Loucy (cell line): ENCODE data around the gene PCDHGA2.
"Not testable (repeated sequence)": the region's sequence is repeated elsewhere in the genome, so short reads cannot be mapped to it uniquely, and the experiment has no call there.

ENCODE experiments used
- H2AFZ ChIP-seq: fragments of 200-600 bp; sonication (generic); 2 replicates; pipeline ENCODE4 v1.6.0; 2016; ENCODE audit warnings: antibody characterized with exemption, mild to moderate bottlenecking, low read length, moderate library complexity
- H3F3A ChIP-seq: fragments of 200-600 bp; 2 replicates; pipeline ENCODE4 v1.6.0; 2016; ENCODE audit warnings: antibody characterized with exemption, low read depth, mild to moderate bottlenecking
- H3K27me3 ChIP-seq: fragments of 200-600 bp; sonication (generic); 2 replicates; pipeline ENCODE4 v1.6.1; 2014; ENCODE audit warnings: low read length, mild to moderate bottlenecking; ENCODE audit not compliant: insufficient read depth, poor library complexity, severe bottlenecking
- H3K36me3 ChIP-seq: fragments of 200-600 bp; sonication (generic); 2 replicates; pipeline ENCODE4 v1.6.1; 2016; ENCODE audit warnings: low read length; ENCODE audit not compliant: insufficient read depth
- H3K4me1 ChIP-seq: fragments of 200-600 bp; sonication (generic); 2 replicates; pipeline ENCODE4 v1.5.1; 2014; ENCODE audit warnings: low read length, mild to moderate bottlenecking; ENCODE audit not compliant: insufficient read depth, poor library complexity, severe bottlenecking
- H3K4me2 ChIP-seq: fragments of 200-600 bp; sonication (generic); 2 replicates; pipeline ENCODE4 v1.6.0; 2014; ENCODE audit warnings: antibody characterized with exemption, low read length, low read depth, mild to moderate bottlenecking; ENCODE audit not compliant: poor library complexity, severe bottlenecking
- H3K4me3 ChIP-seq: fragments of 200-600 bp; sonication (generic); 2 replicates; pipeline ENCODE4 v1.5.1; 2014; ENCODE audit warnings: low read length, mild to moderate bottlenecking, mixed read lengths; ENCODE audit not compliant: poor library complexity, severe bottlenecking
- H3K79me2 ChIP-seq: fragments of 200-600 bp; sonication (generic); 2 replicates; pipeline ENCODE4 v1.6.1; 2014; ENCODE audit warnings: low read length; ENCODE audit not compliant: insufficient read depth
- H3K9ac ChIP-seq: fragments of 200-600 bp; sonication (generic); 2 replicates; pipeline ENCODE4 v1.6.0; 2014; ENCODE audit warnings: mild to moderate bottlenecking, low read depth, low read length, moderate library complexity; ENCODE audit not compliant: poor library complexity, severe bottlenecking
- H3K9me2 ChIP-seq: fragments of 200-600 bp; sonication (generic); replicated peaks from 2 replicates; pipeline ENCODE4 v1.6.1; 2016; ENCODE audit warnings: low read depth, low read length, mixed read lengths
- H3K9me3 ChIP-seq: fragments of 200-600 bp; sonication (generic); 2 replicates; pipeline ENCODE4 v1.6.1; 2014; ENCODE audit warnings: mild to moderate bottlenecking, antibody characterized with exemption, low read length, low read depth; ENCODE audit not compliant: insufficient read depth
- H4K20me1 ChIP-seq: fragments of 200-600 bp; sonication (generic); 2 replicates; pipeline ENCODE4 v1.6.0; 2014; ENCODE audit warnings: antibody characterized with exemption, low read length, mild to moderate bottlenecking; ENCODE audit not compliant: insufficient read depth, poor library complexity, severe bottlenecking
- CTCF ChIP-seq: fragments of 200-600 bp; sonication (generic); conservative IDR thresholded peaks from 2 replicates; pipeline ENCODE4 v1.5.1; 2014; ENCODE audit warnings: mild to moderate bottlenecking, antibody characterized with exemption, low read length
- EZH2phosphoT487 ChIP-seq: fragments of 200-600 bp; IDR thresholded peaks from 2 replicates; pipeline ENCODE4 v1.6.1; 2018; ENCODE audit warnings: antibody characterized with exemption, mild to moderate bottlenecking, moderate library complexity, borderline replicate concordance

PCDHGA2 gene

GRCh38 chr5:141383345-141383744 lies 44.8 kb downstream of the PCDHGA2 start:
- no peaks in the 10 kb centered on the region for H3K9me3 ChIP-seq
- H3K27me3 ChIP-seq = no peaks in the 10 kb centered on the region
- no peak overlapping the region for H3K4me3 ChIP-seq
- H3K9ac ChIP-seq = no peak overlapping the region
- H3F3A ChIP-seq = no peaks in the 10 kb centered on the region
- no peaks in the 10 kb centered on the region for H3K79me2 ChIP-seq
- no peaks in the 10 kb centered on the region for H3K4me1 ChIP-seq
- no peak overlapping the region for H2AFZ ChIP-seq
- no peaks in the 10 kb centered on the region for H4K20me1 ChIP-seq
- no peaks in the 10 kb centered on the region for H3K36me3 ChIP-seq
- H3K9me2 ChIP-seq = no peaks in the 10 kb centered on the region
- no peak for TF ChIP-seq EZH2phosphoT487
- no peak for TF ChIP-seq CTCF
- H3K4me2 ChIP-seq = no peak overlapping the region

- Histone ChIP-seq H3K36me3 (no peaks in the 10 kb centered on the region), H3K9me3 (no peaks in the 10 kb centered on the region), H2AFZ (no peak overlapping the region), H3F3A (no peaks in the 10 kb centered on the region), H4K20me1 (no peaks in the 10 kb centered on the region), H3K4me1 (no peaks in the 10 kb centered on the region), H3K27me3 (no peaks in the 10 kb centered on the region), H3K4me2 (no peak overlapping the region), H3K79me2 (no peaks in the 10 kb centered on the region), H3K4me3 (no peak overlapping the region), H3K9ac (no peak overlapping the region), H3K9me2 (no peaks in the 10 kb centered on the region)
- TF ChIP-seq CTCF (no peak), EZH2phosphoT487 (no peak)
These were observed 46.1 kb downstream of the PCDHGA2 start for GRCh38 chr5:141384471-141385267.

GRCh38 chr5:141387557-141388311 lies 49.2 kb downstream of the PCDHGA2 start, which contains the start of gene PCDHGB4:
TSS of gene PCDHGB4 (plus strand) at chr5:141387698. CDS start at chr5:141387885, 187 bp downstream.
- not testable (repeated sequence) for H3K9ac ChIP-seq, H3K9me2 ChIP-seq, H3K9me3 ChIP-seq, H3K79me2 ChIP-seq, H3K4me2 ChIP-seq, H3K4me3 ChIP-seq, H4K20me1 ChIP-seq, H3K36me3 ChIP-seq, H3F3A ChIP-seq, H2AFZ ChIP-seq, H3K4me1 ChIP-seq, H3K27me3 ChIP-seq
